Neutrophil (primary cell): ENCODE data around the gene SPIRE1.

ENCODE experiments used
- H3K27ac ChIP-seq: fragments of 200-600 bp; sonication (generic); 2 replicates; pipeline ENCODE4 v1.5.1; 2016; ENCODE audit warnings: mild to moderate bottlenecking, moderate library complexity
- H3K27me3 ChIP-seq: fragments of 200-600 bp; sonication (generic); 2 replicates; pipeline ENCODE4 v1.6.0; 2016; ENCODE audit warnings: mild to moderate bottlenecking
- H3K36me3 ChIP-seq: fragments of 200-600 bp; sonication (generic); 2 replicates; pipeline ENCODE4 v1.5.1; 2017
- H3K4me1 ChIP-seq, 2 experiments: fragments of 200-600 bp in 1 of 2; sonication (generic) in 1 of 2; 1 replicate in 1 of 2; 2 replicates in 1 of 2; pipeline versions ENCODE4 v1.5.1 to v1.6.1; 2013 to 2016; ENCODE audit warnings: low read depth in 1 of 2, low read length in 1 of 2, mild to moderate bottlenecking in 1 of 2, moderate library complexity in 1 of 2; ENCODE audit not compliant: control insufficient read depth in 1 of 2, insufficient read depth in 1 of 2
- H3K4me3 ChIP-seq, 2 experiments: fragments of 200-600 bp in 1 of 2; sonication (generic) in 1 of 2; 1 replicate in 1 of 2; 2 replicates in 1 of 2; pipeline ENCODE4 v1.5.1; 2013 to 2016; ENCODE audit warnings: low read depth in 1 of 2, low read length in 1 of 2, mild to moderate bottlenecking in 1 of 2, moderate library complexity in 1 of 2
- H3K9me3 ChIP-seq: fragments of 200-600 bp; sonication (generic); 2 replicates; pipeline ENCODE4 v1.5.1; 2016
- CTCF ChIP-seq: fragments of 200-600 bp; sonication (generic); IDR thresholded peaks from 2 replicates; pipeline ENCODE4 v1.5.1; 2016; ENCODE audit warnings: antibody characterized with exemption

SPIRE1 gene

DNA sequence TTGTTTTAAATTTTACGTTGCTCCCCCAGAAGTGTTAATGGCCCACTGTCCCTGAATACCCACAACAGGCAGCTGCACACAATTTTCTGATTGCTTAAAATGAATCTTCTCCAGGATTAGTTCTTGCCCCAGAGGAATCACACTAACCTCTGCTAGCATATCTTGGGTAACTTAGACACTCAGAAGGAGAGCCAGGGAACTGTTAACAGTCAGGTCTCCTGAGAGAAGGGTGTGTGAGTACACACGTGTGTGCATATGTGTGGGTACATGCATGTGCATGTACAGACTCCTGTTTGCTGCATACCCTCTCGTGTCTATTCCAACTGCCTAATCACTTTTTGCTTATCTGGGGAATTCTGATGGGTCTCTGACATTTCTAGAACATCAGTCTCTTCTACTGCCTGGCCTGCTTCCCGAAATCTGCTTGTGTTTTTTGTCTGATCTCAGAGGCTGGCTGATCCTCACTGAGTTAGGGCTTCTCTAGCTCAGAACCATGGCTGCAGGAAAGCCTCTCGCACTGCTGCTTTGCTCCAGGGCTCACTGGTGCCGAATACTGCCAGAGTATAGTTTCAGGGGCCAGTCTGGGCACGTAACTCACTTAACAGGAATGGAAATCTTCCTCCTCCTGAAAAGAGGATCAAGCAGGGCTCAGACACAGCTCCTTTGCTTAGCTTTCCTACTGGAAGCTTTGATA is 187.4 kb downstream of the SPIRE1 start:
- no peaks in the 10 kb centered on the region for H3K36me3 ChIP-seq
- TF ChIP-seq CTCF: no peak

DNA sequence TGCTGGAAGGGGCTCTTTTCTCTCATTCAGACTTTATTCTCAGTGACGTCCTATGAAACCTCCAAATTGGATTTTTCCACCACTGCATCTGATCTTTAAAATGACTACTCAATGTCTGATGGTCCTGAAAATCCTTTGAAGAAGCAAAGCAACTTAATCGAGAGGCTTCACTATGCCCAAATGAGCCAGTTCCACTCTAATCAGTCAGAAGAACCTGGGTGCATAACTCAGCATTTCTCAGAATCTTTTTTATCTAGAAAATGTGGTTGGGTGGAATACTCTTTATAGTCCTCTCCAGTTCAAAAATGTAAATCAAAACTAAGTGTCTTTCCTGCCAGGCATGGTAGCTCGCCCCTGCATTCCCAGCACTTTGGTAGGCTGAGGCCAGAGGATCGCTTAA is 189.5 kb downstream of the SPIRE1 start:
- H3K4me1 ChIP-seq: no peaks in the 10 kb centered on the region
- H3K36me3 ChIP-seq: no peaks in the 10 kb centered on the region
- no peak overlapping the region for H3K27ac ChIP-seq
- H3K9me3 ChIP-seq: no peaks in the 10 kb centered on the region
- no peak overlapping the region for H3K4me3 ChIP-seq
- no peak for TF ChIP-seq CTCF
- H3K27me3 ChIP-seq: no peaks in the 10 kb centered on the region

More for the DNA sequence above, 187.4 kb downstream of the SPIRE1 start:
- H3K27me3 ChIP-seq: no peaks in the 10 kb centered on the region
- no peak overlapping the region for H3K27ac ChIP-seq
- H3K4me1 ChIP-seq: no peaks in the 10 kb centered on the region
- no peaks in the 10 kb centered on the region for H3K9me3 ChIP-seq
- H3K4me3 ChIP-seq: no peak overlapping the region

DNA sequence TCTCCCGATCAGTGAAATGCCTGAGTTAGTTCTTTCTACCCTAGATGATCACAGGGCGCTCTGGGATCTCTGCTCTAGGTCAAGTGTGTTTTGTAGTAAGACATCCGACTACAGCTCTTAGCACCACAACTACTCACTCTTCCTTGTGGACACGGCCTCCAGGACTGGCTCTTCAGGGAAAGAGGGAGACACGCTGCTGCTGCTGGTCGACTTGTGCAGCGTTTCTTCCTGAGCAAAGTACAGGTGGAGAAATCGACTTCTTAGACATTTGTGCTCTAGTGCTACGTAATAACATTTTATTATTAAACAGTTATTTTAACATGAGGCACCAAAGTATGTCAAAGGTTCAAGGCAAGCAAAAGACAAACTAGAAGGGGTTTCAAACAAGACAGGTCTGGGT is 193.2 kb downstream of the SPIRE1 start:
- Histone ChIP-seq H3K4me1 (no peaks in the 10 kb centered on the region), H3K36me3 (no peaks in the 10 kb centered on the region), H3K27ac (no peak overlapping the region), H3K27me3 (no peaks in the 10 kb centered on the region), H3K9me3 (no peaks in the 10 kb centered on the region), H3K4me3 (no peak overlapping the region)
- TF ChIP-seq CTCF: no peak

- no peak for TF ChIP-seq CTCF
- Histone ChIP-seq H3K27me3 (no peaks in the 10 kb centered on the region), H3K4me1 (no peaks in the 10 kb centered on the region), H3K4me3 (no peak overlapping the region), H3K36me3 (no peaks in the 10 kb centered on the region), H3K27ac (no peak overlapping the region), H3K9me3 (no peaks in the 10 kb centered on the region)
Observed at GRCh38 chr18:12463191-12463590, 194.7 kb downstream of the SPIRE1 start.

DNA sequence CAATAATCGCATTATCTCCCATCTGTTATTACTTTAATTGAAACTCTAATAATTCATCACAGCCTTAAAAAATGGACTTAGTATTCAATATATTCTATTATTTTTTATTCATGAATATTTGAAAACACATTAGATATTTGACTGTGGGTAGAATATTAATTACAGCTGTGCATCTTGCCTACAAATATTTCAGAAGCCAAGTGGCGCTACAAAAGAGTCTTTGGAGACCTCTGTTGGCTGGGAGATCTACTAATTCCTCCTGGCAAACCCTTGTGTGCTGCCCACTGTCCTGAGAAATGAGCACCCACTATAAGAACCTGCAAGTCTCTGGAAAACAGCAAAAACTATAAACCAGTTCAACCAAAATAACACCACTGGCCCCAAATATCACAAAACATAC is 195.7 kb downstream of the SPIRE1 start:
- no peaks in the 10 kb centered on the region for H3K36me3 ChIP-seq

More for the DNA sequence above, 195.7 kb downstream of the SPIRE1 start:
- H3K27me3 ChIP-seq: no peaks in the 10 kb centered on the region
- TF ChIP-seq CTCF: no peak
- no peaks in the 10 kb centered on the region for H3K9me3 ChIP-seq
- H3K27ac ChIP-seq: no peak overlapping the region
- no peak overlapping the region for H3K4me3 ChIP-seq
- no peaks in the 10 kb centered on the region for H3K4me1 ChIP-seq
